ENCODE measurements around the gene MCAM.
A peak's percentile ranks its signal among the peaks of the same experiment; 100 is the strongest.

MCAM gene

GRCh38 chr11:119335091-119335654, 18.2 kb upstream of the MCAM start:
- H3K4me3 Mint-ChIP-seq: peak overlapping the region; percentile 100
- H3K4me1 Mint-ChIP-seq: peaks cover 64% of the 10 kb centered on the region
- H3K36me3 Mint-ChIP-seq (ENCODE audit: low read depth): peaks cover 12% of the 10 kb centered on the region
- no peaks in the 10 kb centered on the region for H3K9me3 Mint-ChIP-seq
- DNase-seq: no peak
- no peak for TF ChIP-seq CTCF (IDR thresholded peaks at IDR 0.05)
- H3K27me3 Mint-ChIP-seq (ENCODE audit: low read depth, poor library complexity): peaks cover 24% of the 10 kb centered on the region
- peak overlapping the region; percentile 100 for H3K27ac Mint-ChIP-seq

- Mint-ChIP-seq H3K4me1 (peaks cover 63% of the 10 kb centered on the region), H3K27ac (peak within 1 kb of the TSS; percentile 100), H3K27me3 (ENCODE audit: low read depth, poor library complexity) (peaks cover 29% of the 10 kb centered on the region), H3K36me3 (ENCODE audit: low read depth) (peaks cover 12% of the 10 kb centered on the region), H3K4me3 (peak within 1 kb of the TSS; percentile 100), H3K9me3 (no peaks in the 10 kb centered on the region)
- no peak for TF ChIP-seq CTCF (IDR thresholded peaks at IDR 0.05)
- DNase-seq: peak; percentile 93
Observed at GRCh38 chr11:119334174-119334930, 17.4 kb upstream of the MCAM start, which contains the start of gene RNF26. Gene RNF26, plus strand, starts transcription at chr11:119334527. Its CDS starts 596 bp downstream, at chr11:119335123.

- DNase-seq: no peak
- peaks cover 25% of the 10 kb centered on the region for H3K27me3 Mint-ChIP-seq (ENCODE audit: low read depth, poor library complexity)
- H3K9me3 Mint-ChIP-seq: no peaks in the 10 kb centered on the region
- H3K27ac Mint-ChIP-seq: no peak overlapping the region
- peaks cover 12% of the 10 kb centered on the region for H3K36me3 Mint-ChIP-seq (ENCODE audit: low read depth)
- peaks cover 42% of the 10 kb centered on the region for H3K4me1 Mint-ChIP-seq
- no peak overlapping the region for H3K4me3 Mint-ChIP-seq
- no peak for TF ChIP-seq CTCF (IDR thresholded peaks at IDR 0.05)
Observed at GRCh38 chr11:119332111-119332765, 15.3 kb upstream of the MCAM start.

- H3K4me1 Mint-ChIP-seq: peaks cover 22% of the 10 kb centered on the region
- H3K4me3 Mint-ChIP-seq: no peak overlapping the region
- H3K9me3 Mint-ChIP-seq: no peaks in the 10 kb centered on the region
- no peak overlapping the region for H3K27ac Mint-ChIP-seq
- peaks cover 25% of the 10 kb centered on the region for H3K27me3 Mint-ChIP-seq (ENCODE audit: low read depth, poor library complexity)
- TF ChIP-seq CTCF (IDR thresholded peaks at IDR 0.05): no peak
- H3K36me3 Mint-ChIP-seq (ENCODE audit: low read depth): no peaks in the 10 kb centered on the region
- DNase-seq: no peak
Observed at GRCh38 chr11:119330237-119330636, 13.3 kb upstream of the MCAM start.

- no peaks in the 10 kb centered on the region for H3K36me3 Mint-ChIP-seq (ENCODE audit: low read depth)
Observed at GRCh38 chr11:119329320-119329719, 12.4 kb upstream of the MCAM start.

More at GRCh38 chr11:119329320-119329719, 12.4 kb upstream of the MCAM start:
- Mint-ChIP-seq H3K4me3 (no peak overlapping the region), H3K4me1 (peaks cover 20% of the 10 kb centered on the region), H3K27ac (no peak overlapping the region), H3K27me3 (ENCODE audit: low read depth, poor library complexity) (peaks cover 25% of the 10 kb centered on the region), H3K9me3 (no peaks in the 10 kb centered on the region)
- TF ChIP-seq CTCF (IDR thresholded peaks at IDR 0.05): no peak
- no peak for DNase-seq

All from nephron progenitor cell (in vitro differentiated cells).